ENCODE results near the gene PTPRK.

- TF ChIP-seq TAF1 (IDR thresholded peaks at IDR 0.05; ENCODE audit: low read depth) (no peak), EP300 (IDR thresholded peaks at IDR 0.05; ENCODE audit: borderline replicate concordance) (no peak), CEBPB (IDR thresholded peaks at IDR 0.05) (no peak)
Measured at GRCh38 chr6:128161839-128162238, 358.6 kb downstream of the PTPRK start.

All from Ishikawa (cell line).